GM19452 (cell line): ENCODE results near the gene GLYR1.
"Not testable (repeated sequence)": the region's sequence is repeated elsewhere in the genome, so short reads cannot be mapped to it uniquely, and the experiment has no call there.

ENCODE experiments used
- ATAC-seq: cut with Tn5 transposase; IDR thresholded peaks from one replicate; pipeline ENCODE4 v1.9.1; 2021; ENCODE audit not compliant: unreplicated experiment

The GLYR1 gene

GRCh38 chr16:4790261-4790660 lies 56.8 kb downstream of the GLYR1 start:
- ATAC-seq, result no peak

GRCh38 chr16:4788910-4789309 lies 58.2 kb downstream of the GLYR1 start:
- ATAC-seq, result no peak

GRCh38 chr16:4788489-4788889 lies 58.6 kb downstream of the GLYR1 start:
- ATAC-seq, result no peak

- no peak for ATAC-seq
Measured at GRCh38 chr16:4787627-4788482, 59.2 kb downstream of the GLYR1 start, which contains the start of gene SEPTIN12. TSS of gene SEPTIN12 (minus strand) at chr16:4788345. CDS start at chr16:4787645, 700 bp downstream.

GRCh38 chr16:4787068-4787467 lies 60.0 kb downstream of the GLYR1 start:
- ATAC-seq, result no peak

- ATAC-seq, result no peak
Measured at GRCh38 chr16:4785758-4786433, 61.2 kb downstream of the GLYR1 start.

- not testable (repeated sequence) for ATAC-seq
Measured at GRCh38 chr16:4784444-4784987, 62.6 kb downstream of the GLYR1 start.

- ATAC-seq, result no peak
Measured at GRCh38 chr16:4783951-4784336, 63.1 kb downstream of the GLYR1 start.

- ATAC-seq, result no peak
Measured at GRCh38 chr16:4783251-4783950, 63.7 kb downstream of the GLYR1 start.

GRCh38 chr16:4780235-4780634 lies 66.9 kb downstream of the GLYR1 start:
- ATAC-seq, result no peak

- no peak for ATAC-seq
Measured at GRCh38 chr16:4778050-4778392, 69.1 kb downstream of the GLYR1 start.

GRCh38 chr16:4777339-4778049 lies 69.6 kb downstream of the GLYR1 start:
- ATAC-seq, result no peak

GRCh38 chr16:4776141-4776705 lies 70.9 kb downstream of the GLYR1 start:
- no peak for ATAC-seq

- no peak for ATAC-seq
Measured at GRCh38 chr16:4775005-4775404, 72.1 kb downstream of the GLYR1 start.

- no peak for ATAC-seq
Measured at GRCh38 chr16:4772351-4772750, 74.7 kb downstream of the GLYR1 start.

- ATAC-seq, result no peak
Measured at GRCh38 chr16:4771646-4772045, 75.4 kb downstream of the GLYR1 start.

GRCh38 chr16:4769306-4769638 lies 77.8 kb downstream of the GLYR1 start:
- ATAC-seq, result no peak

GRCh38 chr16:4768549-4769305 lies 78.4 kb downstream of the GLYR1 start:
- peak; percentile 47 for ATAC-seq

GRCh38 chr16:4767872-4768548 lies 79.1 kb downstream of the GLYR1 start:
- no peak for ATAC-seq
